Esophagus (tissue), 2 donors: ENCODE data around the gene DPY19L1. TPM values are rescaled to one million over a fixed set of nuclear protein-coding genes. Genes with fewer than 3 reads are reported as not detected.
"Not testable (repeated sequence)": the region's sequence is repeated elsewhere in the genome, so short reads cannot be mapped to it uniquely, and the experiment has no call there.

Source experiments
- H3K27ac ChIP-seq, 2 donors: one replicate each; pipeline ENCODE4 v1.5.1; 2013; ENCODE audit warnings: low read depth in 2 of 2, mild to moderate bottlenecking in 2 of 2, inconsistent platforms in 1 of 2, low read length in 1 of 2, moderate library complexity in 1 of 2
- H3K27me3 ChIP-seq, 2 donors: one replicate each; pipeline ENCODE4 v1.6.1; 2013; ENCODE audit warnings: low read length in 2 of 2, control low read depth in 1 of 2, mild to moderate bottlenecking in 1 of 2; ENCODE audit not compliant: insufficient read depth in 2 of 2, control insufficient read depth in 1 of 2
- H3K36me3 ChIP-seq, 2 donors: one replicate each; pipeline ENCODE4 v1.6.1; 2013; ENCODE audit warnings: low read length in 1 of 2; ENCODE audit not compliant: control insufficient read depth in 2 of 2, insufficient read depth in 2 of 2
- H3K4me1 ChIP-seq, 2 donors: one replicate each; pipeline ENCODE4 v1.6.1; 2013; ENCODE audit warnings: low read length in 1 of 2; ENCODE audit not compliant: control insufficient read depth in 2 of 2, insufficient read depth in 2 of 2
- H3K4me3 ChIP-seq, 2 donors: one replicate each; pipeline ENCODE4 v1.5.1; 2013; ENCODE audit warnings: low read length in 2 of 2, mild to moderate bottlenecking in 2 of 2, low read depth in 1 of 2, moderate library complexity in 1 of 2
- H3K9me3 ChIP-seq, 2 donors: one replicate each; pipeline ENCODE4 v1.6.1; 2013; ENCODE audit warnings: mild to moderate bottlenecking in 2 of 2, low read depth in 1 of 2, low read length in 1 of 2, moderate library complexity in 1 of 2; ENCODE audit not compliant: control insufficient read depth in 2 of 2, insufficient read depth in 1 of 2
- WGBS, 2 donors: extraction: QIAGEN DNeasy Blood & Tissue Kit; methylation state at CpG; one replicate each; pipeline ENCODE4 v1.1.7; 2013; 5-methylcytosine and 5-hydroxymethylcytosine counted together
- polyA plus RNA-seq, 2 donors: library from polyadenylated mRNA; stranded (reverse); fragments of 200-250 nt; gene quantifications; one replicate each; pipeline ENCODE4 v1.2.3, GENCODE V29; 2013
- donor health status: healthy with polysubstance abuse.
- donor health status: Bipolar disorder and iron deficiency.

Gene DPY19L1
- polyA plus RNA-seq, 2 donors: 2.1 to 2.8 TPM

- not testable (repeated sequence) for H3K4me3 ChIP-seq, H3K27me3 ChIP-seq, H3K36me3 ChIP-seq, H3K27ac ChIP-seq, H3K9me3 ChIP-seq, H3K4me1 ChIP-seq
- 85 to 88% methylated on average over 6 of the region's 6 CpGs for WGBS, 2 donors
These were observed 39.0 kb downstream of the DPY19L1 start for GRCh38 chr7:34998335-34998734.

GRCh38 chr7:34996423-34997090 lies 40.7 kb downstream of the DPY19L1 start:
- H3K9me3 ChIP-seq, H3K36me3 ChIP-seq, H3K27me3 ChIP-seq, H3K4me1 ChIP-seq, H3K27ac ChIP-seq, H3K4me3 ChIP-seq: not testable (repeated sequence)
- WGBS, 2 donors: 75 to 97% methylated on average over 3 to 4 of the region's 5 CpGs

- no peaks in the 10 kb centered on the region for H3K27me3 ChIP-seq
- H3K4me3 ChIP-seq: no peak overlapping the region
- no peaks in the 10 kb centered on the region for H3K4me1 ChIP-seq
- no peaks in the 10 kb centered on the region for H3K9me3 ChIP-seq
- no peaks in the 10 kb centered on the region for H3K36me3 ChIP-seq
- no peak overlapping the region for H3K27ac ChIP-seq
- 78 to 85% methylated on average over 7 of the region's 7 CpGs for WGBS, 2 donors
These were observed 41.5 kb downstream of the DPY19L1 start for GRCh38 chr7:34995757-34996156.

- WGBS, 2 donors: 69 to 70% methylated on average over 12 of the region's 12 CpGs
- Histone ChIP-seq H3K4me3 (no peak overlapping the region), H3K27ac (no peak overlapping the region)
These were observed 45.1 kb downstream of the DPY19L1 start for GRCh38 chr7:34991938-34992840.

GRCh38 chr7:34988442-34989125 lies 48.7 kb downstream of the DPY19L1 start:
- 46 to 66% methylated on average over 2 of the region's 2 CpGs for WGBS, 2 donors
- not testable (repeated sequence) for H3K27ac ChIP-seq, H3K4me3 ChIP-seq, H3K4me1 ChIP-seq, H3K36me3 ChIP-seq, H3K27me3 ChIP-seq, H3K9me3 ChIP-seq

More at GRCh38 chr7:34991938-34992840, 45.1 kb downstream of the DPY19L1 start:
- H3K4me1 ChIP-seq: no peaks in the 10 kb centered on the region
- H3K36me3 ChIP-seq: no peaks in the 10 kb centered on the region
- H3K9me3 ChIP-seq: no peaks in the 10 kb centered on the region
- H3K27me3 ChIP-seq: no peaks in the 10 kb centered on the region

GRCh38 chr7:34985155-34985554 lies 52.1 kb downstream of the DPY19L1 start:
- 78 to 91% methylated on average over 3 of the region's 3 CpGs for WGBS, 2 donors
- not testable (repeated sequence) for H3K27ac ChIP-seq, H3K4me1 ChIP-seq, H3K36me3 ChIP-seq, H3K4me3 ChIP-seq, H3K27me3 ChIP-seq, H3K9me3 ChIP-seq

GRCh38 chr7:34984140-34984539 lies 53.1 kb downstream of the DPY19L1 start:
- H3K36me3 ChIP-seq, H3K9me3 ChIP-seq, H3K4me1 ChIP-seq, H3K27me3 ChIP-seq, H3K27ac ChIP-seq, H3K4me3 ChIP-seq: not testable (repeated sequence)
- 95 to 99% methylated on average over 4 of the region's 4 CpGs for WGBS, 2 donors

GRCh38 chr7:34982371-34983019 lies 54.8 kb downstream of the DPY19L1 start:
- H3K27ac ChIP-seq: no peak overlapping the region
- no peaks in the 10 kb centered on the region for H3K4me1 ChIP-seq
- no peaks in the 10 kb centered on the region for H3K9me3 ChIP-seq
- no peaks in the 10 kb centered on the region for H3K36me3 ChIP-seq
- no peak overlapping the region for H3K4me3 ChIP-seq
- H3K27me3 ChIP-seq: no peaks in the 10 kb centered on the region
- WGBS, 2 donors: 83 to 85% methylated on average over 3 of the region's 3 CpGs

GRCh38 chr7:34979124-34979523 lies 58.2 kb downstream of the DPY19L1 start:
- H3K27ac ChIP-seq, H3K36me3 ChIP-seq, H3K9me3 ChIP-seq, H3K4me1 ChIP-seq, H3K27me3 ChIP-seq, H3K4me3 ChIP-seq: not testable (repeated sequence)
- WGBS, 2 donors: 80 to 88% methylated on average over 2 of the region's 2 CpGs
